HCT116 (cell line): ENCODE measurements around the gene AMZ1. TPM values are rescaled to one million over a fixed set of nuclear protein-coding genes. Genes with fewer than 3 reads are reported as not detected.

ENCODE experiments used
- ATAC-seq: fragments of 200-7000 bp; cut with Tn5 transposase; 2 replicates; pipeline ENCODE4 v1.9.1; 2020; ENCODE audit warnings: mild to moderate bottlenecking, moderate library complexity
- BruUV-seq: library from RNA; stranded (reverse); fragments of 400-500 nt; replicated peaks from 2 replicates; lab custom pipeline; 2021; lab: Mats Ljungman, UMichigan
- CTCF ChIA-PET: fragments of 300-600 bp; sonication (Branson Sonifier 250); formaldehyde crosslinking; loops from one replicate; lab custom pipeline; 2021; ENCODE audit warnings: antibody characterized with exemption; lab: Charles Lee
- POLR2A ChIA-PET: fragments of 300-600, 350-600 bp; sonication (Branson Sonifier 250); formaldehyde crosslinking; loops from one replicate; lab custom pipeline; 2021; ENCODE audit warnings: antibody characterized with exemption; lab: Charles Lee
- RAD21 ChIA-PET, 2 experiments: fragments of 300-600 bp; sonication (Branson Sonifier 250); formaldehyde crosslinking; loops; one replicate each; lab custom pipeline; 2023; ENCODE audit warnings: low total read pairs in 2 of 2; ENCODE audit not compliant: uncharacterized antibody in 2 of 2, unreplicated experiment in 2 of 2, low non-redundant PET in 1 of 2; lab: Charles Lee
- DNase-seq: peaks from one replicate; pipeline ENCODE4 v3.0.0-alpha.2; 2010; ENCODE audit warnings: low read depth, low spot score
- H2AFZ ChIP-seq: fragments of 200-600 bp; shearing (Covaris generic), sonication (generic); 2 replicates; pipeline ENCODE4 v1.6.1; 2017; ENCODE audit warnings: low read depth, mixed run types, mixed read lengths, antibody characterized with exemption, low read length; ENCODE audit not compliant: poor library complexity, severe bottlenecking
- H3K27ac ChIP-seq: 2 replicates; pipeline ENCODE4 v1.5.1; 2012; ENCODE audit warnings: low read depth, low read length
- H3K27me3 ChIP-seq: fragments of 200-600 bp; sonication (generic); 2 replicates; pipeline ENCODE4 v1.6.1; 2016; ENCODE audit warnings: mixed run types, low read length, mixed read lengths; ENCODE audit not compliant: insufficient read depth
- H3K36me3 ChIP-seq, 2 experiments: fragments of 200-500 bp in 1 of 2; fragments of 200-600 bp in 1 of 2; sonication (Bioruptor generic) in 1 of 2; sonication (generic) in 1 of 2; 2 replicates each; pipeline versions ENCODE4 v1.5.1 to v1.6.1; 2014 to 2016; ENCODE audit warnings: low read length in 2 of 2, inconsistent platforms in 1 of 2, mixed read lengths in 1 of 2, mixed run types in 1 of 2; ENCODE audit not compliant: insufficient read depth in 2 of 2, control insufficient read depth in 1 of 2
- H3K4me1 ChIP-seq, 2 experiments: fragments of 200-600 bp in 1 of 2; sonication (generic) in 1 of 2; 2 replicates each; pipeline versions ENCODE4 v1.5.1 to v1.6.1; 2012 to 2017; ENCODE audit warnings: low read length in 2 of 2, inconsistent platforms in 1 of 2, mild to moderate bottlenecking in 1 of 2, mixed read lengths in 1 of 2, mixed run types in 1 of 2, moderate library complexity in 1 of 2; ENCODE audit not compliant: insufficient read depth in 2 of 2, control insufficient read depth in 1 of 2
- H3K4me2 ChIP-seq: fragments of 200-600 bp; sonication (generic); 2 replicates; pipeline ENCODE4 v1.6.1; 2017; ENCODE audit warnings: mixed run types, low read length, mixed read lengths
- H3K4me3 ChIP-seq, 2 experiments: fragments of 200-600 bp in 1 of 2; sonication (generic) in 1 of 2; replicated peaks in 1 of 2; 2 replicates each; pipeline ENCODE4 v1.5.1; 2011 to 2016; ENCODE audit warnings: low read length in 2 of 2, control low read depth in 1 of 2, low read depth in 1 of 2, mild to moderate bottlenecking in 1 of 2, mixed read lengths in 1 of 2, mixed run types in 1 of 2
- H3K79me2 ChIP-seq: fragments of 200-600 bp; sonication (generic); 2 replicates; pipeline ENCODE4 v1.6.1; 2017; ENCODE audit warnings: mild to moderate bottlenecking, mixed run types, low read length, moderate library complexity, mixed read lengths; ENCODE audit not compliant: insufficient read depth
- H3K9ac ChIP-seq: fragments of 200-600 bp; sonication (generic); 2 replicates; pipeline ENCODE4 v1.6.1; 2016; ENCODE audit warnings: low read length, mixed read lengths
- H3K9me2 ChIP-seq: fragments of 200-600 bp; sonication (generic), shearing (Covaris generic); 2 replicates; pipeline ENCODE4 v1.6.1; 2017; ENCODE audit warnings: mixed run types, mild to moderate bottlenecking, moderate library complexity; ENCODE audit not compliant: insufficient read depth
- H3K9me3 ChIP-seq, 2 experiments: fragments of 200-500 bp in 1 of 2; fragments of 200-600 bp in 1 of 2; sonication (Bioruptor generic) in 1 of 2; sonication (generic) in 1 of 2; 2 replicates each; pipeline ENCODE4 v1.6.1; 2014 to 2017; ENCODE audit warnings: low read length in 2 of 2, mixed read lengths in 2 of 2, inconsistent platforms in 1 of 2, low read depth in 1 of 2, mild to moderate bottlenecking in 1 of 2, mixed run types in 1 of 2, moderate library complexity in 1 of 2; ENCODE audit not compliant: control insufficient read depth in 1 of 2, insufficient read depth in 1 of 2
- H4K20me1 ChIP-seq: fragments of 200-600 bp; sonication (generic), shearing (Covaris generic); 2 replicates; pipeline ENCODE4 v1.6.1; 2017; ENCODE audit warnings: mixed run types, mild to moderate bottlenecking, moderate library complexity; ENCODE audit not compliant: insufficient read depth
- ATF3 ChIP-seq: IDR thresholded peaks from 2 replicates; pipeline ENCODE4 v1.6.1; 2012
- EGR1 ChIP-seq: IDR thresholded peaks from 2 replicates; pipeline ENCODE4 v1.6.1; 2012; ENCODE audit warnings: low read depth
- EZH2 ChIP-seq: fragments of 200-600 bp; sonication (generic); IDR thresholded peaks from 2 replicates; pipeline ENCODE4 v1.6.1; 2017; ENCODE audit warnings: antibody characterized with exemption, mixed run types
- JUND ChIP-seq: IDR thresholded peaks from 2 replicates; pipeline ENCODE4 v1.6.1; 2012
- POLR2A ChIP-seq: IDR thresholded peaks from 2 replicates; pipeline ENCODE4 v1.7.0; 2011; ENCODE audit warnings: borderline replicate concordance; ENCODE audit not compliant: insufficient read depth, insufficient read length; ENCODE audit errors: extremely low read depth
- POLR2AphosphoS5 ChIP-seq: IDR thresholded peaks from 2 replicates; pipeline ENCODE4 v1.6.1; 2011; ENCODE audit warnings: mild to moderate bottlenecking, low read depth, low read length, moderate library complexity
- RAD21 ChIP-seq: IDR thresholded peaks from 2 replicates; pipeline ENCODE4 v1.6.1; 2012; ENCODE audit warnings: low read depth, mild to moderate bottlenecking
- SRF ChIP-seq: IDR thresholded peaks from 2 replicates; pipeline ENCODE4 v1.6.1; 2012; ENCODE audit warnings: low read depth
- TCF7L2 ChIP-seq: IDR thresholded peaks from 2 replicates; pipeline ENCODE4 v1.7.0; 2011; ENCODE audit warnings: borderline replicate concordance, inconsistent platforms; ENCODE audit not compliant: insufficient read depth, insufficient read length; ENCODE audit errors: extremely low read depth
- YY1 ChIP-seq: IDR thresholded peaks from 2 replicates; pipeline ENCODE4 v1.6.1; 2011; ENCODE audit warnings: low read length, low read depth, moderate library complexity, mild to moderate bottlenecking; ENCODE audit not compliant: insufficient replicate concordance; ENCODE audit errors: extremely low read depth
- ZNF274 ChIP-seq: fragments of 200-500 bp; sonication (Bioruptor generic); IDR thresholded peaks from 2 replicates; pipeline ENCODE4 v1.6.1; 2014; ENCODE audit warnings: mild to moderate bottlenecking, low read depth, low read length, inconsistent platforms
- intact Hi-C: fragments of 100-400 bp; cut with micrococcal nuclease; formaldehyde crosslinking; loops from 2 replicates; pipeline ENCODE4 v1.10.0; 2022
- total RNA-seq: library from RNA; stranded (reverse); gene quantifications from one replicate; pipeline ENCODE4 v1.2.1, GENCODE V29; 2021; ENCODE audit not compliant: unreplicated experiment

AMZ1 gene
- total RNA-seq, 1 experiment from 2014 or later = not detected

DNA sequence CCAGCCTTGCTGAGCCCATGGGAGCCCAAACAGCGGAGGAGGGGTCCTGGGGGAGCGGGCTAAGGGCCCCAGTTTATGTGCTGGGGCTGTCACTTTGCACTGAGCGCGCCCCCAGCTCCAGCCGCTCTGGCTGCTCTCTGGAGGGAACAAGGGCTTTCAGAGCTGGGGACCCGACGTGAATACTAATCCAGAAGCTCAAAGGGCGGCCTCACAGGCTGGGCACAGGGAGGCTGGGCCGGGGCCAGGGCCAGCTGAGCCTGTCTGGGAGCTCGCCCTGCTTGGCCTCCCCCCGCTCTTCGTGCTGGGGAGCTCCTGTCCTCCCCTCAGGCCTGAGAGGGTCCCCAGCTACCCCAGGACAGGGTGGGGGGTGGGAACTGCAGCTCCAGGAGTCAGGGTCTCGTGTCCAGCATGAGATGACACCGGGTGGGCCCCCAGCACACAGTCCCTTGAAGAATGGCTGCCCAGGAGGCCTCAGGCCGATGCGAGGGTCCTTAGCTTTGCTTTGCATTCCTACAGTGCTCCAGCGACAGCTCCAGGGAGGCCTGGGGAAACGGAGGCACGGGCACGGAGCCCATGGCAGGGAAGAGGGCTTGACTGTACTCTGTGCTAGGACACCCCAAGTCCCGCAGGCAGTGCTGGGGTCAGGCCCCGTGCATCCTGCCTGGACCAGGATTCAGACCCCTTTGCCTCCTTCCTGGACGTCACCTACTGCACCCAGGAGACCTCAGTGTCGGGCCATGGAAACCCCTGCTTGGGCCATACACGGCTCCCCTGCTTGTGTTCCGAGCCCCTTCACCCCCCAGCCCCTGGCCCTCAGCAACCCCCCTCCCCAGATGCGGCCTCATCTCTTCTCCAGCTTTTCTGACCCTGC, 5.8 kb upstream of the AMZ1 start:
- Histone ChIP-seq H4K20me1 (no peaks in the 10 kb centered on the region), H2AFZ (no peak overlapping the region), H3K4me1 (peaks cover 0 to 5% of the 10 kb centered on the region in 2 experiments; a peak in 1 of 4 replicates), H3K9me3 (no peaks in the 10 kb centered on the region), H3K4me3 (no peak overlapping the region), H3K4me2 (no peak overlapping the region), H3K36me3 (no peaks in the 10 kb centered on the region), H3K9me2 (no peaks in the 10 kb centered on the region), H3K27me3 (no peaks in the 10 kb centered on the region), H3K27ac (no peak overlapping the region), H3K79me2 (no peaks in the 10 kb centered on the region), H3K9ac (no peak overlapping the region)
- BruUV-seq = no TSS peak
- ChIA-PET RAD21 (no interaction called here), POLR2A (no interaction called here), CTCF (interaction anchor here (0.7 to 2.9 kb wide), 3 partner anchors 11 to 231 kb away, joined by 3 to 19 read pairs (median 12); no protein-coding TSS in a partner anchor)
- DNase-seq (no peak), ATAC-seq (no peak)
- TF ChIP-seq ATF3 = no peak
- TF ChIP-seq EZH2 = no peak
- no peak for TF ChIP-seq YY1
- no peak for TF ChIP-seq SRF
- no peak for TF ChIP-seq JUND
- intact Hi-C loops = loop anchor here (1.0 to 10.0 kb wide), 2 partner anchors 117 to 231 kb away; no protein-coding TSS in a partner anchor

DNA sequence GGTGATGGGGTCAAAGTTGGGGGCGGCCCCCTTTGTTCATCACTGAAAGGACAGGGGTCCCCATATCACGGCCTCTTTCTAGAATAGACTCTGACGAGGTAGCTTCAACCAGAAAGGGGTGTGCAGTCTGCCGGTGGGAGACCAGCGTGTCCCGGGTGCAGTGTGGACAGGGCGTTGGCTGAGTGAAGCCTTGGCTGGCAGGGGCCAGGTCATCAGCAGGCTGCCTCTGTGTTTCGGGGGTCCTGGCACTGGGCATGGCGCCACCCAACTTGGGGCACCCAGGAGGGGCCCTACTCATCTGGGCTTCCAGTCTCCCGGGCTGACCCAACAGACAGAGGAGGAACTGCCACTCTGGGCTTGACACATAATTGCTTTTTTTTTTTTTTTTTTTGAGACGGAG, 3.5 kb upstream of the AMZ1 start:
- TF ChIP-seq JUND (no peak), POLR2AphosphoS5 (no peak), ZNF274 (no peak), POLR2A (no peak), RAD21 (no peak), TCF7L2 (no peak), SRF (no peak), EGR1 (no peak)
- Histone ChIP-seq H3K27ac (no peak overlapping the region), H4K20me1 (no peaks in the 10 kb centered on the region), H3K9ac (no peak overlapping the region), H3K4me1 (peaks cover 0 to 8% of the 10 kb centered on the region in 2 experiments; a peak in 1 of 4 replicates), H3K9me2 (no peaks in the 10 kb centered on the region), H3K4me2 (no peak overlapping the region), H3K27me3 (no peaks in the 10 kb centered on the region), H3K4me3 (no peak overlapping the region), H3K36me3 (no peaks in the 10 kb centered on the region), H2AFZ (no peak overlapping the region), H3K9me3 (no peaks in the 10 kb centered on the region), H3K79me2 (no peaks in the 10 kb centered on the region)
- ChIA-PET RAD21 (no interaction called here), CTCF (no interaction called here), POLR2A (no interaction called here)
- BruUV-seq = no TSS peak
- ATAC-seq = no peak
- DNase-seq = no peak
- intact Hi-C loops = loop anchor here (10.0 kb wide), 1 partner anchor 120 kb away; no protein-coding TSS in a partner anchor
